SK-N-SH (cell line): ENCODE measurements around the gene GLDC. TPM values are rescaled to one million over a fixed set of nuclear protein-coding genes. Genes with fewer than 3 reads are reported as not detected.

ENCODE experiments used
- CTCF ChIA-PET: fragments of 300-600, 350-600 bp; formaldehyde crosslinking; extraction: SDS; loops from one replicate; lab custom pipeline; 2021; lab: Yijun Ruan, JAX
- POLR2A ChIA-PET: fragments of 350-600 bp; sonication (Branson Sonifier 250); formaldehyde crosslinking; extraction: SDS; loops from one replicate; lab custom pipeline; 2020; ENCODE audit warnings: antibody characterized with exemption, inconsistent platforms; lab: Yijun Ruan, JAX
- DNase-seq: peaks from one replicate; pipeline ENCODE4 v3.0.0; 2012
- H2AFZ ChIP-seq: fragments of 200-600 bp; sonication (generic); 2 replicates; pipeline ENCODE4 v1.8.1; 2016; ENCODE audit warnings: antibody characterized with exemption, mild to moderate bottlenecking, low read depth
- H3F3A ChIP-seq: fragments of 200-600 bp; sonication (generic); replicated peaks from 2 replicates; pipeline ENCODE3; 2016; ENCODE audit warnings: antibody characterized with exemption, mild to moderate bottlenecking; ENCODE audit not compliant: insufficient read depth
- H3K27ac ChIP-seq, 2 experiments: fragments of 200-500 bp in 1 of 2; fragments of 200-600 bp in 1 of 2; sonication (Bioruptor generic) in 1 of 2; sonication (generic), shearing (Covaris generic) in 1 of 2; 2 replicates each; pipeline versions ENCODE4 v1.5.1 to v1.6.1; 2014 to 2016; ENCODE audit warnings: low read depth in 2 of 2, inconsistent platforms in 1 of 2, low read length in 1 of 2, mild to moderate bottlenecking in 1 of 2, mixed read lengths in 1 of 2
- H3K27me3 ChIP-seq: fragments of 200-600 bp; sonication (generic), shearing (Covaris generic); 2 replicates; pipeline ENCODE4 v1.6.1; 2016; ENCODE audit warnings: mixed run types; ENCODE audit not compliant: insufficient read depth
- H3K36me3 ChIP-seq, 2 experiments: fragments of 200-500 bp in 1 of 2; fragments of 200-600 bp in 1 of 2; sonication (Bioruptor generic) in 1 of 2; sonication (generic) in 1 of 2; replicated peaks in 1 of 2; 2 replicates each; pipeline versions ENCODE3 to v1.5.1; 2014 to 2016; ENCODE audit warnings: low read length in 1 of 2, mild to moderate bottlenecking in 1 of 2; ENCODE audit not compliant: insufficient read depth in 2 of 2, control insufficient read depth in 1 of 2
- H3K4me1 ChIP-seq, 2 experiments: fragments of 200-500 bp in 1 of 2; fragments of 200-600 bp in 1 of 2; sonication (Bioruptor generic) in 1 of 2; sonication (generic), shearing (Covaris generic) in 1 of 2; 2 replicates each; pipeline versions ENCODE4 v1.5.1 to v1.6.1; 2014 to 2016; ENCODE audit warnings: low read depth in 1 of 2, low read length in 1 of 2, mixed run types in 1 of 2; ENCODE audit not compliant: insufficient read depth in 2 of 2, control insufficient read depth in 1 of 2
- H3K4me2 ChIP-seq: fragments of 200-600 bp; sonication (generic), shearing (Covaris generic); 2 replicates; pipeline ENCODE4 v1.6.1; 2017; ENCODE audit warnings: mixed run types
- H3K4me3 ChIP-seq, 2 experiments: fragments of 200-500 bp in 1 of 2; fragments of 200-600 bp in 1 of 2; sonication (Bioruptor generic) in 1 of 2; sonication (generic), shearing (Covaris generic) in 1 of 2; 2 replicates each; pipeline versions ENCODE4 v1.5.1 to v1.8.1; 2014 to 2016; ENCODE audit warnings: low read depth in 2 of 2, inconsistent platforms in 1 of 2, low read length in 1 of 2, mild to moderate bottlenecking in 1 of 2, mixed read lengths in 1 of 2, moderate library complexity in 1 of 2
- H3K79me2 ChIP-seq: fragments of 200-600 bp; sonication (generic); 2 replicates; pipeline ENCODE4 v1.8.1; 2017; ENCODE audit warnings: mild to moderate bottlenecking; ENCODE audit not compliant: insufficient read depth
- H3K9ac ChIP-seq: fragments of 200-600 bp; sonication (generic); 2 replicates; pipeline ENCODE4 v1.6.1; 2017; ENCODE audit warnings: mixed run types
- H3K9me2 ChIP-seq: fragments of 200-600 bp; sonication (generic); 2 replicates; pipeline ENCODE4 v1.6.1; 2017; ENCODE audit warnings: mixed run types
- H3K9me3 ChIP-seq: fragments of 200-600 bp; sonication (generic); 2 replicates; pipeline ENCODE4 v1.6.1; 2017; ENCODE audit warnings: mixed run types, mild to moderate bottlenecking, moderate library complexity
- H4K20me1 ChIP-seq: fragments of 200-600 bp; sonication (generic); 2 replicates; pipeline ENCODE4 v1.6.1; 2017; ENCODE audit warnings: mild to moderate bottlenecking, mixed run types; ENCODE audit not compliant: insufficient read depth
- FOXJ3 ChIP-seq: sonication (generic); formaldehyde crosslinking; IDR thresholded peaks from 2 replicates; pipeline ENCODE4 v1.5.1; 2020; ENCODE audit warnings: mild to moderate bottlenecking, missing genetic modification reagents
- FOXM1 ChIP-seq: IDR thresholded peaks from 2 replicates; pipeline ENCODE4 v1.4.0; 2012; ENCODE audit warnings: low read depth, mild to moderate bottlenecking
- GABPA ChIP-seq: IDR thresholded peaks from 2 replicates; pipeline ENCODE4 v1.4.0; 2012; ENCODE audit warnings: low read depth, mild to moderate bottlenecking
- GATA2 ChIP-seq: sonication (generic); formaldehyde crosslinking; IDR thresholded peaks from 2 replicates; pipeline ENCODE4 v1.5.0; 2020; ENCODE audit warnings: mild to moderate bottlenecking, missing genetic modification reagents
- JUND ChIP-seq: IDR thresholded peaks from 2 replicates; pipeline ENCODE4 v1.4.0; 2012
- NFIC ChIP-seq: IDR thresholded peaks from 2 replicates; pipeline ENCODE4 v1.4.0; 2012; ENCODE audit warnings: borderline replicate concordance
- NRF1 ChIP-seq: IDR thresholded peaks from 2 replicates; pipeline ENCODE4 v1.6.1; 2012; ENCODE audit warnings: low read depth, mild to moderate bottlenecking, low read length
- RAD21 ChIP-seq: IDR thresholded peaks from 2 replicates; pipeline ENCODE4 v1.6.1; 2012; ENCODE audit warnings: mild to moderate bottlenecking, low read length
- RFX5 ChIP-seq: IDR thresholded peaks from 2 replicates; pipeline ENCODE4 v1.6.1; 2012; ENCODE audit warnings: mild to moderate bottlenecking, improper control_type of control experiment, low read length
- SIN3A ChIP-seq: IDR thresholded peaks from 2 replicates; pipeline ENCODE4 v1.6.1; 2012; ENCODE audit warnings: low read depth, mild to moderate bottlenecking, low read length, moderate library complexity, borderline replicate concordance
- SMC3 ChIP-seq: IDR thresholded peaks from 2 replicates; pipeline ENCODE4 v1.6.1; 2012; ENCODE audit warnings: low read depth, low read length, improper control_type of control experiment
- TAF1 ChIP-seq: IDR thresholded peaks from 2 replicates; pipeline ENCODE4 v1.6.1; 2012; ENCODE audit warnings: low read depth, mild to moderate bottlenecking, low read length, moderate library complexity, borderline replicate concordance
- YY1 ChIP-seq: IDR thresholded peaks from 2 replicates; pipeline ENCODE4 v1.4.0; 2012; ENCODE audit warnings: low read depth, mild to moderate bottlenecking
- WGBS: methylation state at CpG from one replicate; pipeline ENCODE4 v1.1.6; 2017; ENCODE audit warnings: low lambda C conversion rate; 5-methylcytosine and 5-hydroxymethylcytosine counted together
- polyA plus RNA-seq, 3 experiments: library from polyadenylated mRNA; depleted of rRNA; stranded (reverse); fragments of >200 nt; gene quantifications; 2 replicates each; pipeline ENCODE4 v1.2.3, GENCODE V29; 2012
- TF ChIP-seq, protein P1 (sequence below): IDR thresholded peaks from 2 replicates; pipeline ENCODE4 v1.4.0; 2012; ENCODE audit warnings: low read depth
- TF ChIP-seq, protein P2 (sequence below): IDR thresholded peaks from 2 replicates; pipeline ENCODE4 v1.6.1; 2012; ENCODE audit warnings: mild to moderate bottlenecking, low read depth, low read length, moderate library complexity
- TF ChIP-seq, protein P3 (sequence below): fragments of 200-600 bp; sonication (generic); IDR thresholded peaks from 2 replicates; pipeline ENCODE4 v1.6.1; 2017; ENCODE audit warnings: antibody characterized with exemption, mild to moderate bottlenecking, moderate library complexity

Gene GLDC
- polyA plus RNA-seq, 1 of the 3 experiments (the other 2 are of a cell fraction) = 4.1 TPM

DNA sequence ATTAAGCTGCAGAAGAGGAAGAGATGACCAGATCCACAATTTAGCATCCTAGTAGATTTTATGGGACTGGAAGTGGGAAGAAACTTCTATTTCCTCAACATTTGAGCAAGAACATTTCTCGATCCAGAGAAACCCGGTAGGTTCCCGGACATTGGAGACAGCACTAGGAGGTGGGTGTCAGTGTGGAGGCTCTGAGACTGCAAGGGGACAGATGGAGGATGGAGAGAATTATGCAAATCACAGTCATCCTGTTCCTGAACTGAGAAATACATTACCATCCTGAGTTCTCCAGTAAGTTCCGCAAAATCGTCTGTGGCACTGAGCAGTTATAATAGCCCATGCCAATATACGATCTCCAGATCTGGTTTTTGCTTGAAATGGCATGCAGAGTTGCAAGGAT, 25.6 kb downstream of the GLDC start:
- DNase-seq = no peak
- H3F3A ChIP-seq = no peaks in the 10 kb centered on the region
- no peaks in the 10 kb centered on the region for H3K36me3 ChIP-seq
- H3K27ac ChIP-seq = no peak overlapping the region
- H3K4me3 ChIP-seq = no peak overlapping the region
- no peaks in the 10 kb centered on the region for H3K9me2 ChIP-seq
- no peaks in the 10 kb centered on the region for H3K9me3 ChIP-seq
- ChIA-PET CTCF (no interaction called here), POLR2A (no interaction called here)
- no peak overlapping the region for H2AFZ ChIP-seq
- WGBS = 89% methylated on average over 6 of the region's 6 CpGs
- no peaks in the 10 kb centered on the region for H4K20me1 ChIP-seq
- H3K4me2 ChIP-seq = no peak overlapping the region
- H3K79me2 ChIP-seq = no peaks in the 10 kb centered on the region
- H3K4me1 ChIP-seq = no peaks in the 10 kb centered on the region
- no peak overlapping the region for H3K9ac ChIP-seq
- no peak for TF ChIP-seq NRF1
- no peak for TF ChIP-seq GABPA
- TF ChIP-seq FOXJ3 = no peak
- TF ChIP-seq SIN3A = no peak
- TF ChIP-seq GATA2 (CRISPR knock-in tag) = no peak
- no peak for TF ChIP-seq NFIC
- TF ChIP-seq RFX5 = no peak
- TF ChIP-seq JUND = no peak
- TF ChIP-seq, protein P1, sequence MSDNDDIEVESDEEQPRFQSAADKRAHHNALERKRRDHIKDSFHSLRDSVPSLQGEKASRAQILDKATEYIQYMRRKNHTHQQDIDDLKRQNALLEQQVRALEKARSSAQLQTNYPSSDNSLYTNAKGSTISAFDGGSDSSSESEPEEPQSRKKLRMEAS = no peak
- no peak for TF ChIP-seq RAD21
- TF ChIP-seq, protein P2, sequence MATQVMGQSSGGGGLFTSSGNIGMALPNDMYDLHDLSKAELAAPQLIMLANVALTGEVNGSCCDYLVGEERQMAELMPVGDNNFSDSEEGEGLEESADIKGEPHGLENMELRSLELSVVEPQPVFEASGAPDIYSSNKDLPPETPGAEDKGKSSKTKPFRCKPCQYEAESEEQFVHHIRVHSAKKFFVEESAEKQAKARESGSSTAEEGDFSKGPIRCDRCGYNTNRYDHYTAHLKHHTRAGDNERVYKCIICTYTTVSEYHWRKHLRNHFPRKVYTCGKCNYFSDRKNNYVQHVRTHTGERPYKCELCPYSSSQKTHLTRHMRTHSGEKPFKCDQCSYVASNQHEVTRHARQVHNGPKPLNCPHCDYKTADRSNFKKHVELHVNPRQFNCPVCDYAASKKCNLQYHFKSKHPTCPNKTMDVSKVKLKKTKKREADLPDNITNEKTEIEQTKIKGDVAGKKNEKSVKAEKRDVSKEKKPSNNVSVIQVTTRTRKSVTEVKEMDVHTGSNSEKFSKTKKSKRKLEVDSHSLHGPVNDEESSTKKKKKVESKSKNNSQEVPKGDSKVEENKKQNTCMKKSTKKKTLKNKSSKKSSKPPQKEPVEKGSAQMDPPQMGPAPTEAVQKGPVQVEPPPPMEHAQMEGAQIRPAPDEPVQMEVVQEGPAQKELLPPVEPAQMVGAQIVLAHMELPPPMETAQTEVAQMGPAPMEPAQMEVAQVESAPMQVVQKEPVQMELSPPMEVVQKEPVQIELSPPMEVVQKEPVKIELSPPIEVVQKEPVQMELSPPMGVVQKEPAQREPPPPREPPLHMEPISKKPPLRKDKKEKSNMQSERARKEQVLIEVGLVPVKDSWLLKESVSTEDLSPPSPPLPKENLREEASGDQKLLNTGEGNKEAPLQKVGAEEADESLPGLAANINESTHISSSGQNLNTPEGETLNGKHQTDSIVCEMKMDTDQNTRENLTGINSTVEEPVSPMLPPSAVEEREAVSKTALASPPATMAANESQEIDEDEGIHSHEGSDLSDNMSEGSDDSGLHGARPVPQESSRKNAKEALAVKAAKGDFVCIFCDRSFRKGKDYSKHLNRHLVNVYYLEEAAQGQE = no peak
- no peak for TF ChIP-seq TAF1
- TF ChIP-seq SMC3 = no peak
- TF ChIP-seq, protein P3, sequence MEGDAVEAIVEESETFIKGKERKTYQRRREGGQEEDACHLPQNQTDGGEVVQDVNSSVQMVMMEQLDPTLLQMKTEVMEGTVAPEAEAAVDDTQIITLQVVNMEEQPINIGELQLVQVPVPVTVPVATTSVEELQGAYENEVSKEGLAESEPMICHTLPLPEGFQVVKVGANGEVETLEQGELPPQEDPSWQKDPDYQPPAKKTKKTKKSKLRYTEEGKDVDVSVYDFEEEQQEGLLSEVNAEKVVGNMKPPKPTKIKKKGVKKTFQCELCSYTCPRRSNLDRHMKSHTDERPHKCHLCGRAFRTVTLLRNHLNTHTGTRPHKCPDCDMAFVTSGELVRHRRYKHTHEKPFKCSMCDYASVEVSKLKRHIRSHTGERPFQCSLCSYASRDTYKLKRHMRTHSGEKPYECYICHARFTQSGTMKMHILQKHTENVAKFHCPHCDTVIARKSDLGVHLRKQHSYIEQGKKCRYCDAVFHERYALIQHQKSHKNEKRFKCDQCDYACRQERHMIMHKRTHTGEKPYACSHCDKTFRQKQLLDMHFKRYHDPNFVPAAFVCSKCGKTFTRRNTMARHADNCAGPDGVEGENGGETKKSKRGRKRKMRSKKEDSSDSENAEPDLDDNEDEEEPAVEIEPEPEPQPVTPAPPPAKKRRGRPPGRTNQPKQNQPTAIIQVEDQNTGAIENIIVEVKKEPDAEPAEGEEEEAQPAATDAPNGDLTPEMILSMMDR = no peak
- TF ChIP-seq YY1 = no peak
- TF ChIP-seq FOXM1 = no peak
- TF ChIP-seq, all 33 proteins: peak for 0
- H3K27me3 ChIP-seq = no peaks in the 10 kb centered on the region
